Adrenal gland (tissue), 12 donors: Measurements from ENCODE around the gene FBXO3. TPM values are rescaled to one million over a fixed set of nuclear protein-coding genes. Genes with fewer than 3 reads are reported as not detected.
"Not testable (repeated sequence)": the region's sequence is repeated elsewhere in the genome, so short reads cannot be mapped to it uniquely, and the experiment has no call there.

Experiments
- DNase-seq, 7 donors: peaks; one replicate each; pipeline ENCODE4 v3.0.0-alpha.2; 2019 to 2020
- H3K27ac ChIP-seq, 5 donors: fragments of 200-600 bp; sonication (generic) in 4 of 5; 1 replicate in 3 of 5; 2 replicates in 2 of 5; pipeline versions ENCODE4 v1.5.1 to v1.8.0; 2016 to 2020; ENCODE audit warnings: mild to moderate bottlenecking in 1 of 5
- H3K27me3 ChIP-seq: fragments of 200-600 bp; 2 replicates; pipeline ENCODE4 v1.8.0; 2021
- H3K36me3 ChIP-seq, 2 donors: fragments of 200-600 bp; replicated peaks in 1 of 2; 1 replicate in 1 of 2; 2 replicates in 1 of 2; pipeline versions ENCODE4 v1.5.1 to v1.8.0; 2018 to 2022
- H3K4me1 ChIP-seq, 2 donors: fragments of 200-600 bp; replicated peaks in 1 of 2; 1 replicate in 1 of 2; 2 replicates in 1 of 2; pipeline versions ENCODE4 v1.5.1 to v1.8.0; 2018 to 2021
- H3K4me3 ChIP-seq, 4 donors: fragments of 200-600 bp; sonication (generic) in 3 of 4; one replicate each; pipeline ENCODE4 v1.5.1; 2016 to 2018
- H3K9me3 ChIP-seq, 3 donors: fragments of 200-600 bp; sonication (generic) in 1 of 3; replicated peaks in 1 of 3; 1 replicate in 2 of 3; 2 replicates in 1 of 3; pipeline versions ENCODE4 v1.5.1 to v1.8.0; 2016 to 2021
- POLR2A ChIP-seq, 2 donors: fragments of 450-650 bp; IDR thresholded peaks; one replicate each; pipeline ENCODE4 v1.6.1; 2017; ENCODE audit warnings: antibody characterized with exemption in 2 of 2, mild to moderate bottlenecking in 2 of 2, moderate library complexity in 1 of 2
- WGBS, 4 donors: extraction: QIAGEN DNeasy Blood & Tissue Kit in 2 of 4; methylation state at CpG; one replicate each; pipeline versions ENCODE4 v1.1.5 to v1.1.7; 2013 to 2017; 5-methylcytosine and 5-hydroxymethylcytosine counted together
- intact Hi-C, 2 donors: fragments of 100-400 bp; cut with DNase I; formaldehyde crosslinking; loops; one replicate each; pipeline versions ENCODE4 v1.14.1 to v1.15.0; 2022 to 2023
- polyA plus RNA-seq, 3 donors: library from polyadenylated mRNA; stranded (reverse); fragments of 200-250 nt in 2 of 3; fragments of 350-450 nt in 1 of 3; fragmentation: Illumina TruSeq in 1 of 3; extraction: RNeasy Lipid Tissue Mini Kit (QIAGEN cat#74804) in 1 of 3; gene quantifications; one replicate each; pipeline ENCODE4 v1.2.3, GENCODE V29; 2013 to 2014
- total RNA-seq, 9 donors: library from RNA; depleted of rRNA in 4 of 9; stranded (reverse); fragments of >200 nt in 4 of 9; fragments of 120-200 nt in 1 of 9; fragmentation: NEBNext Ultra II Directional in 1 of 9; extraction: Animal tissue kit (Norgen Biotek cat#: 25700) in 1 of 9; gene quantifications; one replicate each; pipeline versions ENCODE4 v1.1.0 to v1.2.4, GENCODE V29; 2013 to 2023
- TF ChIP-seq, protein P1 (sequence below), 6 experiments: fragments of 450-650 bp in 4 of 6; fragments of 200-600 bp in 2 of 6; sonication (generic) in 1 of 6; IDR thresholded peaks; 1 replicate in 5 of 6; 2 replicates in 1 of 6; pipeline versions ENCODE4 v1.5.1 to v1.8.0; 2016 to 2021; ENCODE audit warnings: antibody characterized with exemption in 6 of 6, mild to moderate bottlenecking in 2 of 6, moderate library complexity in 1 of 6
- donor health status: healthy with polysubstance abuse.
- donor health status: Bipolar disorder and iron deficiency.
- donor health status: DM: yes; HTN: yes; CAD: no.
- donor health status: DM: no; HTN: no; CAD: no.
- donor health status: DM: no; HTN: no; CAD: no.
- donor health status: DM: yes; HTN: yes; CAD: no.

Gene FBXO3
- total and polyA plus RNA-seq, 12 donors, result 20.7 to 59.2 (median 39.3) TPM

GRCh38 chr11:33733980-33734379, 40.3 kb downstream of the FBXO3 start:
- TF ChIP-seq POLR2A (IDR thresholded peaks at IDR 0.05), result no peak
- TF ChIP-seq, protein P1, sequence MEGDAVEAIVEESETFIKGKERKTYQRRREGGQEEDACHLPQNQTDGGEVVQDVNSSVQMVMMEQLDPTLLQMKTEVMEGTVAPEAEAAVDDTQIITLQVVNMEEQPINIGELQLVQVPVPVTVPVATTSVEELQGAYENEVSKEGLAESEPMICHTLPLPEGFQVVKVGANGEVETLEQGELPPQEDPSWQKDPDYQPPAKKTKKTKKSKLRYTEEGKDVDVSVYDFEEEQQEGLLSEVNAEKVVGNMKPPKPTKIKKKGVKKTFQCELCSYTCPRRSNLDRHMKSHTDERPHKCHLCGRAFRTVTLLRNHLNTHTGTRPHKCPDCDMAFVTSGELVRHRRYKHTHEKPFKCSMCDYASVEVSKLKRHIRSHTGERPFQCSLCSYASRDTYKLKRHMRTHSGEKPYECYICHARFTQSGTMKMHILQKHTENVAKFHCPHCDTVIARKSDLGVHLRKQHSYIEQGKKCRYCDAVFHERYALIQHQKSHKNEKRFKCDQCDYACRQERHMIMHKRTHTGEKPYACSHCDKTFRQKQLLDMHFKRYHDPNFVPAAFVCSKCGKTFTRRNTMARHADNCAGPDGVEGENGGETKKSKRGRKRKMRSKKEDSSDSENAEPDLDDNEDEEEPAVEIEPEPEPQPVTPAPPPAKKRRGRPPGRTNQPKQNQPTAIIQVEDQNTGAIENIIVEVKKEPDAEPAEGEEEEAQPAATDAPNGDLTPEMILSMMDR (IDR thresholded peaks at IDR 0.05), result no peak
- DNase-seq, result no peak
- H3K4me1 ChIP-seq, result peaks cover 13 to 52% of the 10 kb centered on the region in 2 donors
- no peaks in the 10 kb centered on the region for H3K27me3 ChIP-seq
- intact Hi-C loops, result no loop called here
- peak overlapping the region in 1 of 4 donors; percentile 81 for H3K4me3 ChIP-seq
- peak overlapping the region in 2 of 5 donors; percentile 12 to 83 for H3K27ac ChIP-seq
- 68 to 86% (median 73%) methylated on average over 7 of the region's 7 CpGs for whole genome bisulfite sequencing, 4 donors
- H3K9me3 ChIP-seq, result no peaks in the 10 kb centered on the region
- no peaks in the 10 kb centered on the region for H3K36me3 ChIP-seq

DNA sequence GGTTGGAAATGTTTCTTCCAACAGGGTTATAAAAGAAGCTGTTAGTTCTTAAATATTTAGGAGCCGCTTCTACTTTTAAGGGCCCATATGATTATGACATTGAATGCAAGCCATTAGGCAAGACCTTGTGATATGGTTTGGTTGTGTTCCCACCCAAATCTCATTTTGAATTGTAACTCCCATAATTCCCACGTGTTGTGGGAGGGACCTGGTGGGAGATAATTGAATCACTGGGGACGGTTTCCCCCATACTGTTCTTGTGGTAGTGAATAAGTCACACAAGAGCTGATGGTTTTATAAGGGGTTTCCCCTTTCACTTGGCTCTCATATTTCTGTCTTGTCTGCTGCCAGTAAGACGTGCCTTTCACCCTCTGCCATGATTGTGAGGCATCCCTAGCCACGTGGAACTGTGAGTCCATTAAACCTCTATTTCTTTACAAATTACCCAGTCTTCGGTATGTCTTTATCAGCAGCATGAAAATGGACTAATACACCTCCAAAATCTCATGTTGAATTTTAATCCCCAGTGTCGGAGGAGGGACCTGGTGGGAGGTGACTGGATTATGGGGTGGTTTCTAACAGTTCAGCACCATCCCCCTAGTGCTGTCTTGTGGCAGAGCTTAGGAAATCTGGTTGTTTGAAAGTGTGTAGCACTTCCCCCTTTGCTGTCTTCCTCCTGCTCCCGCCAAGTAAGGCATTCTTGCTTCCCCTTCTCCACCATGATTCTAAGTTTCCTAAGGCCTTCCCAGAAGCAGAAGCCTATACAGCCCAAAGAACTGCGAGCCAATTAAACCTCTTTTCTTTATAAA, 42.4 kb downstream of the FBXO3 start:
- Histone ChIP-seq H3K4me3 (no peak overlapping the region), H3K4me1 (peaks cover 10 to 54% of the 10 kb centered on the region in 2 donors), H3K36me3 (no peaks in the 10 kb centered on the region), H3K9me3 (no peaks in the 10 kb centered on the region), H3K27me3 (no peaks in the 10 kb centered on the region), H3K27ac (peak overlapping the region in 2 of 5 donors; percentile 11 to 35)
- TF ChIP-seq, protein P1 (IDR thresholded peaks at IDR 0.05), result no peak
- TF ChIP-seq POLR2A (IDR thresholded peaks at IDR 0.05), result no peak
- DNase-seq, result no peak
- intact Hi-C loops, result no loop called here
- 71 to 74% (median 72%) methylated on average over 9 of the region's 9 CpGs for WGBS, 4 donors

- Histone ChIP-seq H3K4me1 (peaks cover 4 to 54% of the 10 kb centered on the region in 2 donors), H3K9me3 (no peaks in the 10 kb centered on the region), H3K27me3 (no peaks in the 10 kb centered on the region), H3K36me3 (no peaks in the 10 kb centered on the region), H3K4me3 (no peak overlapping the region), H3K27ac (no peak overlapping the region)
- DNase-seq, result no peak
- 69 to 72% (median 70%) methylated on average over 7 of the region's 7 CpGs for WGBS, 4 donors
- TF ChIP-seq, protein P1 (IDR thresholded peaks at IDR 0.05), result no peak
- TF ChIP-seq POLR2A (IDR thresholded peaks at IDR 0.05), result no peak
- intact Hi-C loops, result no loop called here
Measured at GRCh38 chr11:33730716-33731115, 43.6 kb downstream of the FBXO3 start.

DNA sequence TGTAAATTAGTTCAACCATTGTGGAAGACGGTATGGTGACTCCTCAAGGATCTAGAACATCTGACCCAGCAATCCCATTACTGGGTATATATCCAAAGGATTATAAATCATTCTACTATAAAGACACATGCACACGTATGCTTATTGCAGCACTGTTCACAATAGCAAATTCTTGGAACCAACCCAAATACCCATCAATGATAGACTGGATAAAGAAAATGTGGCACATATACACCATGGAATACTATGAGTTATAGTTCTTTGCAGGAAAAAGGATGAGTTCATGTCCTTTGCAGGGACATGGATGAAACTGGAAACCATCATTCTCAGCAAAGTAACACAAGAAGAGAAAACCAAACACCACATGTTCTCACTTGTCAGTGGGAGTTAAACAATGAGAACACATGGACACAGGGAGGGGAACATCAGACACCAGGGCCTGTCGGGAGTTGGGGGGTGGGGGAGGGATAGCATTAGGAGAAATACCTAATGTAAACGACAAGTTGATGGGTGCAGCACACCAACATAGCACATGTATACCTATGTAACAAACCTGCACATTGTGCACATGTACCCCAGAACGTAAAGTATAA, 45.2 kb downstream of the FBXO3 start:
- DNase-seq, H3K36me3 ChIP-seq, H3K4me3 ChIP-seq, H3K9me3 ChIP-seq, intact Hi-C loops, H3K27me3 ChIP-seq, H3K27ac ChIP-seq: not testable (repeated sequence)
- 75 to 83% (median 78%) methylated on average over 5 of the region's 5 CpGs for WGBS, 4 donors
- H3K4me1 ChIP-seq, result peaks cover 15 to 52% of the 10 kb centered on the region in 2 donors

- H3K27me3 ChIP-seq, DNase-seq, H3K27ac ChIP-seq, H3K4me3 ChIP-seq, H3K36me3 ChIP-seq, intact Hi-C loops, H3K9me3 ChIP-seq: not testable (repeated sequence)
- 49 to 61% (median 53%) methylated on average over 1 of the region's 1 CpG for WGBS, 4 donors
- H3K4me1 ChIP-seq, result peaks cover 31 to 54% of the 10 kb centered on the region in 2 donors
Measured at GRCh38 chr11:33727539-33727938, 46.8 kb downstream of the FBXO3 start.
